Stimulated activated CD4-positive, alpha-beta T cell treated with anti-CD3 and anti-CD28 coated beads, Interleukin-15, amount 100 ng/mL, for 24 hours (primary cell): Measurements from ENCODE around the gene GSN.

ENCODE experiments used
- DNase-seq: peaks from one replicate; pipeline ENCODE4 v3.0.0-alpha.2; 2020

Gene GSN

GRCh38 chr9:121274851-121275250, 6.9 kb downstream of the GSN start:
- no peak for DNase-seq

GRCh38 chr9:121275781-121276658, 8.1 kb downstream of the GSN start:
- DNase-seq = no peak

- no peak for DNase-seq
Observed at GRCh38 chr9:121277026-121277425, 9.1 kb downstream of the GSN start.

- DNase-seq = no peak
Observed at GRCh38 chr9:121277518-121278295, 9.7 kb downstream of the GSN start.

GRCh38 chr9:121278477-121279261, 10.7 kb downstream of the GSN start:
- DNase-seq = peak; percentile 65

GRCh38 chr9:121279776-121280388, 11.9 kb downstream of the GSN start:
- no peak for DNase-seq

- no peak for DNase-seq
Observed at GRCh38 chr9:121280715-121281613, 13.0 kb downstream of the GSN start.

GRCh38 chr9:121281614-121282276, 13.8 kb downstream of the GSN start:
- DNase-seq = no peak

- DNase-seq = no peak
Observed at GRCh38 chr9:121282277-121283079, 14.5 kb downstream of the GSN start.

- DNase-seq = no peak
Observed at GRCh38 chr9:121283080-121283398, 15.1 kb downstream of the GSN start.

- DNase-seq = no peak
Observed at GRCh38 chr9:121283856-121284732, 16.1 kb downstream of the GSN start.

- DNase-seq = no peak
Observed at GRCh38 chr9:121284733-121285451, 16.9 kb downstream of the GSN start.

GRCh38 chr9:121285835-121286687, 18.1 kb downstream of the GSN start:
- no peak for DNase-seq

GRCh38 chr9:121286688-121286972, 18.7 kb downstream of the GSN start:
- DNase-seq = no peak

GRCh38 chr9:121286973-121287741, 19.2 kb downstream of the GSN start:
- peak; percentile 57 for DNase-seq

- DNase-seq = no peak
Observed at GRCh38 chr9:121288673-121289025, 20.7 kb downstream of the GSN start.
